Mammary epithelial cell (primary cell): ENCODE data around the gene TIE1.

Experiments used
- EZH2 ChIP-seq: IDR thresholded peaks from 2 replicates; pipeline ENCODE4 v1.6.1; 2012; ENCODE audit warnings: low read length, inconsistent platforms, borderline replicate concordance
- TF ChIP-seq, protein P1 (sequence below), 2 donors: IDR thresholded peaks in 1 of 2; conservative IDR thresholded peaks in 1 of 2; 2 replicates each; pipeline ENCODE4 v1.5.1; 2011 to 2012; ENCODE audit warnings: inconsistent platforms in 2 of 2, low read length in 2 of 2, mild to moderate bottlenecking in 2 of 2, control low read depth in 1 of 2, low read depth in 1 of 2; ENCODE audit not compliant: insufficient read depth in 1 of 2; ENCODE audit errors: extremely low read depth in 1 of 2

DNA sequence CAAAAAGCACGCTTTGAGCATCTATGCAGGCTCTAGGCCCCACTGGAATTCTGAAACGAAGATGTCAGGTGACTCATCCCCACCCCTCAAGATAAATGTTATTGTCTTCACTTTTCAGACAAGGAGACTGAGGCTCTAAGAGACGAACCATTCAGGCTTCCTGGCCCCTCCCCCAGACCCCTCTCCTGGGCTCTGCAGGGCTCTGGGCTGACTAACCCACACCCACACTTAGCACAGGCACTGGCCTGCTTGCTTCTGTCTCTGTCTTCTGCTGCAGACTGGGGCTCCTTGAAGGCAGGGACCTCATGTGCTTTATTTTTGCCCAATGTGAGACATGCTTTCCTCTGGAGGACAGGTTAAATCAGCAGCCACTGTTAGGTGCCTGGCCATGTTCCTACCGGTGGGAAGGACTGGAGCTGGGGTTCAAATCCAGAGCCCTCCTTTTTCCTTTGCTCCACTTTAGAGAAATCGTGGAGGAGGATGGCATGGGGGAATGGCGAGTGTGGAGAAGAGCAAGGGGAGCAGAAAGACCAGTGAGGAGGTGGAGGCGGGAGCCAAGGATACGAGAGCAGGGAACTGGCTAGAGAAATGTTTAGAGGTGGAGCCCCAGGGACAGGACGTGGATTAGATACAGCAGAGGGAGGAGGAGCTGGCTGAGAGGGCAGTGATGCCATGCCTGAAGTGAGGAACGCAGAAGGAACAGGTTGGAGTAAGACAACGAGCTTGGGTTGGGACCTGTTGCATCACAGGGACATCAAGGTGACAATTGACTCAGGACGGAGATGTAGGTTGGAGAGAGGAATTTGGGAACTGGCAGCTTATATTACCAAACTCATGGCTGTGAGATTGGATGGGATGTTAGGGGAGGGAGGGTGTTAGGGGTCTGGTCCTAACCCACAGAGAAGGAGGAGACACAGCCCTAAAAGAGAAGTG, 29.3 kb upstream of the TIE1 start:
- no peak for TF ChIP-seq EZH2
- TF ChIP-seq, protein P1, sequence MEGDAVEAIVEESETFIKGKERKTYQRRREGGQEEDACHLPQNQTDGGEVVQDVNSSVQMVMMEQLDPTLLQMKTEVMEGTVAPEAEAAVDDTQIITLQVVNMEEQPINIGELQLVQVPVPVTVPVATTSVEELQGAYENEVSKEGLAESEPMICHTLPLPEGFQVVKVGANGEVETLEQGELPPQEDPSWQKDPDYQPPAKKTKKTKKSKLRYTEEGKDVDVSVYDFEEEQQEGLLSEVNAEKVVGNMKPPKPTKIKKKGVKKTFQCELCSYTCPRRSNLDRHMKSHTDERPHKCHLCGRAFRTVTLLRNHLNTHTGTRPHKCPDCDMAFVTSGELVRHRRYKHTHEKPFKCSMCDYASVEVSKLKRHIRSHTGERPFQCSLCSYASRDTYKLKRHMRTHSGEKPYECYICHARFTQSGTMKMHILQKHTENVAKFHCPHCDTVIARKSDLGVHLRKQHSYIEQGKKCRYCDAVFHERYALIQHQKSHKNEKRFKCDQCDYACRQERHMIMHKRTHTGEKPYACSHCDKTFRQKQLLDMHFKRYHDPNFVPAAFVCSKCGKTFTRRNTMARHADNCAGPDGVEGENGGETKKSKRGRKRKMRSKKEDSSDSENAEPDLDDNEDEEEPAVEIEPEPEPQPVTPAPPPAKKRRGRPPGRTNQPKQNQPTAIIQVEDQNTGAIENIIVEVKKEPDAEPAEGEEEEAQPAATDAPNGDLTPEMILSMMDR (conservative IDR thresholded peaks at IDR 0.05 in 1 of 2, IDR thresholded peaks at IDR 0.05 in 1 of 2; ENCODE audit: extremely low read depth in 1 of 2, insufficient read depth in 1 of 2, low read depth in 1 of 2, low read length in 2 of 2), result no peak
